ENCODE results near the gene SLC29A4.
"Not testable (repeated sequence)": the region's sequence is repeated elsewhere in the genome, so short reads cannot be mapped to it uniquely, and the experiment has no call there.

Gene SLC29A4

GRCh38 chr7:5300366-5300765, 17.6 kb downstream of the SLC29A4 start:
- DNase-seq = no peak

- no peak for DNase-seq
These were observed 19.8 kb downstream of the SLC29A4 start for GRCh38 chr7:5302577-5302976.

- no peak for DNase-seq
These were observed 20.3 kb downstream of the SLC29A4 start for GRCh38 chr7:5303061-5303460.

GRCh38 chr7:5303591-5304505, 21.1 kb downstream of the SLC29A4 start:
- DNase-seq = no peak

- not testable (repeated sequence) for DNase-seq
These were observed 22.3 kb downstream of the SLC29A4 start for GRCh38 chr7:5305050-5305449.

- not testable (repeated sequence) for DNase-seq
These were observed 24.7 kb downstream of the SLC29A4 start for GRCh38 chr7:5307221-5308142.

- DNase-seq = no peak
These were observed 26.4 kb downstream of the SLC29A4 start for GRCh38 chr7:5309146-5309545.

- DNase-seq = no peak
These were observed 28.2 kb downstream of the SLC29A4 start for GRCh38 chr7:5310822-5311405.

- DNase-seq = not testable (repeated sequence)
These were observed 29.7 kb downstream of the SLC29A4 start for GRCh38 chr7:5312276-5313070.

- DNase-seq = not testable (repeated sequence)
These were observed 30.5 kb downstream of the SLC29A4 start for GRCh38 chr7:5313076-5313885.

GRCh38 chr7:5314864-5315263, 32.1 kb downstream of the SLC29A4 start:
- no peak for DNase-seq

GRCh38 chr7:5315761-5316160, 33.0 kb downstream of the SLC29A4 start:
- no peak for DNase-seq

- DNase-seq = peak in 1 of 2 donors; percentile 10
These were observed 35.9 kb downstream of the SLC29A4 start for GRCh38 chr7:5318613-5319012.

GRCh38 chr7:5320391-5320790, 37.6 kb downstream of the SLC29A4 start:
- DNase-seq = no peak

- DNase-seq = no peak
These were observed 38.2 kb downstream of the SLC29A4 start for GRCh38 chr7:5320802-5321396.

GRCh38 chr7:5322621-5323410, 40.1 kb downstream of the SLC29A4 start:
- no peak for DNase-seq

- DNase-seq = not testable (repeated sequence)
These were observed 41.3 kb downstream of the SLC29A4 start for GRCh38 chr7:5323800-5324781.

- no peak for DNase-seq
These were observed 42.2 kb downstream of the SLC29A4 start for GRCh38 chr7:5324961-5325360.

GRCh38 chr7:5330288-5330687, 47.5 kb downstream of the SLC29A4 start:
- DNase-seq = no peak

All from inflammatory macrophage treated with lipopolysaccharide for 1 hour (primary cell).